Bronchial epithelial cell (primary cell): ENCODE results near the gene LDLRAD4. TPM values are rescaled to one million over a fixed set of nuclear protein-coding genes. Genes with fewer than 3 reads are reported as not detected.

Source experiments
- DNase-seq: peaks from one replicate; pipeline ENCODE4 v3.0.0-alpha.2; 2010; ENCODE audit warnings: low read depth
- FAIRE-seq: peaks from 2 replicates; lab custom pipeline; 2011; peaks lifted over from hg19 to GRCh38; lab: Jason Lieb, UNC
- H3K27me3 ChIP-seq: 2 replicates; pipeline ENCODE4 v1.5.1; 2011; ENCODE audit warnings: low read length; ENCODE audit not compliant: control insufficient read depth, insufficient read depth
- H3K36me3 ChIP-seq: 2 replicates; pipeline ENCODE4 v1.5.1; 2011; ENCODE audit warnings: low read length; ENCODE audit not compliant: control insufficient read depth, insufficient read depth
- H3K4me3 ChIP-seq: 2 replicates; pipeline ENCODE4 v1.5.1; 2011; ENCODE audit warnings: mild to moderate bottlenecking, low read depth, low read length, control low read depth
- CTCF ChIP-seq: IDR thresholded peaks from 2 replicates; pipeline ENCODE4 v1.5.1; 2011; ENCODE audit warnings: mild to moderate bottlenecking, moderate library complexity, low read length, control low read depth, inconsistent platforms; ENCODE audit not compliant: insufficient read depth, severe bottlenecking
- total RNA-seq: library from RNA; depleted of rRNA; stranded (reverse); fragments of >200 nt; gene quantifications from 2 replicates; pipeline ENCODE4 v1.2.1, GENCODE V29; 2014

Gene LDLRAD4
- total RNA-seq, 1 donor from 2014 or later: not detected

GRCh38 chr18:13218997-13219396 lies 437 bp downstream of the LDLRAD4 start:
- peaks cover 33% of the 10 kb centered on the region for H3K27me3 ChIP-seq
- TF ChIP-seq CTCF: no peak
- DNase-seq: no peak
- no peaks in the 10 kb centered on the region for H3K36me3 ChIP-seq
- FAIRE-seq: no peak
- H3K4me3 ChIP-seq: no peak overlapping the region

GRCh38 chr18:13219593-13220159 lies 1.1 kb downstream of the LDLRAD4 start:
- no peak overlapping the region for H3K4me3 ChIP-seq
- no peak for FAIRE-seq
- no peak for DNase-seq
- no peak for TF ChIP-seq CTCF
- peaks cover 33% of the 10 kb centered on the region for H3K27me3 ChIP-seq
- no peaks in the 10 kb centered on the region for H3K36me3 ChIP-seq

- FAIRE-seq (no peak), DNase-seq (no peak)
- Histone ChIP-seq H3K4me3 (no peak overlapping the region), H3K27me3 (peaks cover 33% of the 10 kb centered on the region), H3K36me3 (no peaks in the 10 kb centered on the region)
- no peak for TF ChIP-seq CTCF
Observed at GRCh38 chr18:13220361-13220991, 1.9 kb downstream of the LDLRAD4 start.

GRCh38 chr18:13221869-13222855 lies 3.6 kb downstream of the LDLRAD4 start:
- DNase-seq (peak; percentile 11), FAIRE-seq (no peak)
- no peak overlapping the region for H3K4me3 ChIP-seq
- no peaks in the 10 kb centered on the region for H3K36me3 ChIP-seq
- H3K27me3 ChIP-seq: peaks cover 23% of the 10 kb centered on the region
- TF ChIP-seq CTCF: no peak

GRCh38 chr18:13222856-13223281 lies 4.3 kb downstream of the LDLRAD4 start:
- Histone ChIP-seq H3K36me3 (no peaks in the 10 kb centered on the region), H3K27me3 (peaks cover 23% of the 10 kb centered on the region), H3K4me3 (no peak overlapping the region)
- TF ChIP-seq CTCF: no peak
- DNase-seq (no peak), FAIRE-seq (no peak)
